Stromal cell of bone marrow (primary cell): ENCODE results near the gene PARVG.

Experiments used
- DNase-seq: peaks from one replicate; pipeline ENCODE4 v3.0.0-alpha.2; 2012; ENCODE audit warnings: low read depth

The PARVG gene

GRCh38 chr22:44195189-44195871 is 14.6 kb downstream of the PARVG start:
- no peak for DNase-seq

DNA sequence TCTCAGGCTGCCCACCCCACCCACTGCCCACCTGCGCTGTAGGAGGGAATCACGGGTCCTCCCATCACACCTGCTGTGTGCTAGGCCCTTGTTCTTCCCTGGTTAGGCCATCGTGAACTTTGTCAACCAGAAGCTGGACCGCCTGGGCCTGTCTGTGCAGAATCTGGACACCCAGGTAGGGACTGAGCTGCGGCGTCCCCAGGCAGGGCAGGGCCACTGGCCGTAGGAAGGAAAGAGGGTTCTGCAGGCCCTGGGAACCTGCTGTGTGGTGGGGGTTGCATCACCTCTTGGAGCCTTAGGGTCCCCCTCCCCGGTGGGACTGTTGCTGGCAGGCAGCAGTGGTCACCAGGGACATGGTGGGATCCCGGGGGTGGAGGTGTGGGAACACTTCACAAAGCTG is 15.5 kb downstream of the PARVG start:
- no peak for DNase-seq

GRCh38 chr22:44196731-44197131 is 16.0 kb downstream of the PARVG start:
- DNase-seq, result no peak

- no peak for DNase-seq
Observed at GRCh38 chr22:44197271-44197670, 16.5 kb downstream of the PARVG start.

- no peak for DNase-seq
Observed at GRCh38 chr22:44199164-44199563, 18.4 kb downstream of the PARVG start.

DNA sequence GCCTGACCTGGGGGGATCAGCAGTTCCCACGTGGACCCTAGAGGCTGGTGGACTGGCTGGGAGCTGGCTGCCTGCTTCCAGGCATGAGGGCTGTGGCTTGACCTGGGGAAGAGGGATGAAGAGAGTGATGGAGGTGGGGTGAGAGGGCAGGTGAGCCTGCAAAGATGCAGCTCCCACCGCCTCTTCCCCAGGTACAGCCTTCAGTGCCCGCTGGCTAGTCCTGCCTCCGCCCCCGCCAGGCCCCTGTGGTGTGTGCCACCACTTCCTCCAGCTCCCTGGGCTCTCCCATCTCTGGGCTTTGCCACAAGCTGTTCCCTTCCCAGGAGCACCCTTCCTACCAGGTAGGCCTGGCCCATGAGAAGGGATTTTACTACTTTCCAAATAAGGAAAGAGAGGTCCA is 19.1 kb downstream of the PARVG start:
- DNase-seq, result no peak

DNA sequence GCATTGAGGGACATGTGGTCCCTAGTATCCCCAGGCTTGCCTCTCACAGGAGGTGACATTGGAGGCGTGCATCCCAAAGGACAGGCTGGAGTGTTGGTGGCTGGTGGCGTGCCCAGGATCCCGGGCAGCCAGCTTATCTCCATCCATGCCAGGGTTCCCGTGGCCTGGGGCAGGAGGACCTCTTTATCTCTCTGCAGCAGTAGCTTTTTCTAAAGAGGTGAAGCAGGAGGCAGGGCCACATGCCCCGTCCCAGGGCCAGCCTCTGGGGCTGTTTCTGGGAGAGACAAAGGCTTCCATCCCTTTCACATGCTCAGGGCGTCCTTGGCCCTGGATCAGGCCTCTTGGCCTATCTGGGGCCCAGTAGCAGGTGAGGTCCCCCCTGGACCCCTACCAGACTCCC is 19.7 kb downstream of the PARVG start:
- no peak for DNase-seq

DNA sequence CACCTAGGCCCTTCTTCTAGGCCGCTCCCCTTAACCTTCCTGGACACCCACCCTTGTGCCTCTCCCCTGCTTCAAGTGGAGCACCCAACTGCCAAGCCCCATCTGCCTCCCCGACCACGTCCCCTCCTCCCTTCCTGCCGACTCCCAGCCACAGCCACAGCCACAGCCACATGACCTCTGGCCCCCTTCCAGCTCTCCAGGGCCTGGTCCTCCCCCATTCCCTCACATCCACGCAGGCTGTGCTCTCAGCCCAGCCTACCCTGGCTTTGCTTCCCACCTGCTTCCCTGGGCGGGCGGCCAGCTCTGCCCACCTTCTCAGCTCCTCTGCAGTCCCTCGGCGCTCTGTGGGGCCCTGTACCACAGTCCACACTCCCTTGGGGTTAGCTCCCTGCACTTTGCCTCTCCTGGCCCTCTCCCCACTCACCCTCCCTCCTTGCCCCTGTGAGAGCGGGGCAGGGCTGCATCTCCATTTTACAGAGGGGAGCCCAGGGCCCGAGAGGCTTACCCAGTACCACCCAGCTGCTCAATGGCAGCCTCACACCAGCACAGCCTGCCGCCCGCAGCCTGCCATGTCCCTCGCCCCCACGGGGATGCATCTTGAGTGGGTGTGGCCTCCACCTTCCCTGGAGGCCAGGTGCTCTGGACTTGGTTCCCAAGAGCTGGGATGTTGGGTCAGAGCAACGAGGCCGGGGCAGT is 20.3 kb downstream of the PARVG start:
- DNase-seq, result no peak

DNA sequence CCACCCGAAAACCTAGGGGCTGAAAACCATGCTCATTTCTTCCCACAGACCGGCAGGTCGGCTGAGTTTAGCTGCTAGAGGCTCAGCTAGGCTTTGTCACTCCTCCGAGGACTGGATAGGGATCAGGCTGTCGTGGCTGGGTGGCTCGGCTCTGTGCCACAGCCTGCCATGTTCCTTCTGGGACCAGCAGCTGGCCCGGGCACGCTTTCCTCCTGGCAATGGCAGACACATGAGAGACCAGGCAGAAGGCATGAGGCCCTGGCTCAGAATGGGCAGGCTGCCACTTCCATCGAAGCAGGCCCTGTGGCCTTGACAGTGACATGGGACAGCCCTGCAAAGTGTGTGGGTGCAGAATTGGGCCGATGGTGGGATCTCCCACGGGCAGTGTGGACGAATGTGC is 20.9 kb downstream of the PARVG start:
- DNase-seq, result no peak

DNA sequence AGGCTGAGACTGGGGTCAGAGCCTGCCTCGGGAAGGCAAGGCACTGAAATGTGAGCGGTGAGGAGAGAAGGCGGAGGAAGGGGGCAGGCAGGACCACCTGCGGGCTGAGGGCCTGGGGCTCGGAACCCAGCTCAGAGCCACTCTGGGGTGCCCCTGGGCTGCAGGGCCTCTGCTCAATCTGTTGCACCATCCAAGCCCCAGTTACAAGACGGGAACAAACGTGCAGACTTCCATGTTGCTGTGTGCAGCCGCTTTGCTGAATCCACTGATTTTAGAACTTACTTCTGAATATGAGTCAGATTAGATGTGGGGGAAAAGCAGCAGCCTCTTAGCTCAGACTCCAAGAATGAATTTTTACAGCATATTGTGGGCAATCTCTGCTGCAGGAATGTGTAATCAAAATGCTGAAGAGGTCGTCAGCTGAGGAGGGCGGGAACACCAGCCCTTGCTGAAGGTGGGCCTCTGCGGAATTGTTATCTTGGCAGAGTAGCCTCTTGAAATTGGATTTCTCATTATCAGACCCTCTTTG is 21.6 kb downstream of the PARVG start:
- peak; percentile 57 for DNase-seq

DNA sequence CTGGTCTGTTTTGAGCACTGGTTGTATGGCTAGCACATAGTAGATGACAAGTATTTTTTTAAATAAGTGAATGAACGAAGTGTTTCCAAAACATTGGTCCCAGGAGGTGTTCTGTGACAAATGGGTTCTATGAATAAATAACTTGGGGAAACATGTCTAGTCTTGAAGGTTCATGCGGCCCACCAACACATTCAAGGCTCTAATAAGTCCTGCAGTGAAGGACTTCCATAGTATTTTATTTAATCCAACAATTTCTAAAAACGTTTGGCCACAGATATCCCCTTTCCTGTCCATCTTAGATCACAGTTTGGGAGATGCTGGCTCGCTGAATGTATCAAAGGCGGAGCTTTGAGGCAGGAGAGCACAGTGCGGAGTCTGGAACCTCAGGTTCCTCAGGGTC is 22.5 kb downstream of the PARVG start:
- DNase-seq, result no peak

GRCh38 chr22:44204739-44205515 is 24.2 kb downstream of the PARVG start:
- no peak for DNase-seq

- no peak for DNase-seq
Observed at GRCh38 chr22:44205516-44206329, 25.0 kb downstream of the PARVG start.

DNA sequence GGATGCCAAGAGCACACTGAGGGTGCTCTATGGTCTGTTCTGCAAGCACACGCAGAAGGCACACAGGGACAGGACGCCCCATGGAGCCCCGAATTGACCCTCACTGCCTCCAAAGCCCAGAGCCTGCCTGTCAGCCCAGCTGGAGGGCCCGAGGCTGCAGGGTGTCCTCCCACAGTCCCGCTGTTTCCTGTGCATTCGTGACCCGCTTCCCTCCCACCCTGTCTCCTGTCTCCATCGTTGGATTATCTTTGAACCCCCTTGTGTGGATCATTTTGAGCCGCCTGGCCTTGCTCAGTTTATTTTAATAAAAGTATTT is 25.6 kb downstream of the PARVG start:
- no peak for DNase-seq

DNA sequence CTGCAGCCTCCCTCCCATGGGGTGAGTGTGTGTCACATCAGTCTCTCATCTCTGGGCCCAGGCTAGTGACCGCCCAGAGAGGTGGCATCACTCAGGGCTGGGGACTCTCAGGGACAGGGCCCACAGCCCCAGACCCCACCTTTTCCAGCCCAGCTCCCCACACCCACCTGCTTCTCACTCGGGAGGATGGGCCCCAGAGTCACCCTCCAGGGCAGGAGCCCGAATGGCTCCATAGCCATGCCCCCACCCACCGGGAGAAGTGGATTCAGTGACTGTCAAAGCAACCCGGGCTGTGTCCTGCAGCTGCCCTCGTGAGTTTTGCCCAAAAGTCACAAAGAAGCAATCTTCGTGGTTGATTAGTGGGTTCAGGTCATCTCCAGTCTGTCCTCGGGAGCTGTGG is 26.0 kb downstream of the PARVG start:
- no peak for DNase-seq

DNA sequence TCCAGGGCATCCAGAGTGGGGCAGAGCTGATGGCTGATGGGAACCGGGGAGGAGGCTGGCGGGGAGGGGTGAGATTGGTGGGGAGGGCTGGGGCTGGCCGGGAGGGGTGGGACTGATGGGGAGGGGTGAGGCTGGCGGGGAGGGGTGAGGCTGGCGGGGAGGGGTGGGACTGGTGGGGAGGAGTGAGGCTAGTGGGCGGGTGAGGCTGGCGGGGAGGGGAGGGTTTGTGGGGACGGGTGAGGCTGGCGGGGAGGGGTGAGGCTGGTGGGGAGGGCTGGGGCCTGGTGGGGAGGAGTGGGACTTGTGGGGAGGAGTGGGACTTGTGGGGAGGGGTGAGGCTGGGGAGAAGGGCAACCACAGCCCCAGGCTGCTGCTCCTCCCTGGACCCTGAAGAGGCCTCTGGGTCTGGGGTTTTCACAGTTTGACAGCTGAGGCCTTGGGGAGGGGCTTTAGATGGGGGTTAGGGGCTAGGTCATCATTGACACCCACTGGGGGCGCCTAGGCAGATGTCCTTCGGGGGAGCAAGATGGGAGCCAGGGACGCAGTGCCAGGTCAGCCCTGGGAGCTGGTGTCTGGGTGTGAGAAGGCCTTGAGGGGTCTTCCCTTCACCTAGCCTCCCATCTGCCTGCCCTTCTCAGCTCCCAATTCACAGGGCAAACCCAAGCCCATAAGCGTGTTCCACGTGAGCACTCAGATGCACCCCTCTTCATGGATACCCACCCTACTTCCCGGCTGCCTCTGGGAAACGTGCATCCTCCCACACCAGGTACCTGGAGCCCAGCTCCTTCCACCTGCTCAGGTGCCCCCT is 26.7 kb downstream of the PARVG start:
- no peak for DNase-seq

- no peak for DNase-seq
Observed at GRCh38 chr22:44207981-44208317, 27.2 kb downstream of the PARVG start.

GRCh38 chr22:44209343-44209742 is 28.6 kb downstream of the PARVG start:
- DNase-seq, result no peak

DNA sequence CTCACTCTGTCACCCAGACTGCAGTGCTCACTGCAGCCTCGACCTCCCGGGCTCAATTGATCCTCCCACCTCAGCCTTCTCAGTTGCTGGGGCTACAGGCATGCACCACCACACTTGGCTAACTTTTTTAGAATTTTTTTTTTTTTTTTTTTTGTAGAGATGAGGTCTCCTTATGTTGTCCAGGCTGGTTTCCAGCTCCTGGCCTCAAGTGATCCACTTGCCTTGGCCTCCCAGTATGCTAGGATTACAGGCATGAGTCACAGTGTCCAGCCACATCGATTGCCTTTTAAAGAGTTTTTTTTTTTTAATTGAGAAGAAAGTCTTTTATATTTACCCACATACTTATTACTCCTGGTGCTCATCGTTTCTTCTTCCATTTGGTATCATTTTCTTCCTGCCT is 30.0 kb downstream of the PARVG start:
- peak; percentile 83 for DNase-seq

DNA sequence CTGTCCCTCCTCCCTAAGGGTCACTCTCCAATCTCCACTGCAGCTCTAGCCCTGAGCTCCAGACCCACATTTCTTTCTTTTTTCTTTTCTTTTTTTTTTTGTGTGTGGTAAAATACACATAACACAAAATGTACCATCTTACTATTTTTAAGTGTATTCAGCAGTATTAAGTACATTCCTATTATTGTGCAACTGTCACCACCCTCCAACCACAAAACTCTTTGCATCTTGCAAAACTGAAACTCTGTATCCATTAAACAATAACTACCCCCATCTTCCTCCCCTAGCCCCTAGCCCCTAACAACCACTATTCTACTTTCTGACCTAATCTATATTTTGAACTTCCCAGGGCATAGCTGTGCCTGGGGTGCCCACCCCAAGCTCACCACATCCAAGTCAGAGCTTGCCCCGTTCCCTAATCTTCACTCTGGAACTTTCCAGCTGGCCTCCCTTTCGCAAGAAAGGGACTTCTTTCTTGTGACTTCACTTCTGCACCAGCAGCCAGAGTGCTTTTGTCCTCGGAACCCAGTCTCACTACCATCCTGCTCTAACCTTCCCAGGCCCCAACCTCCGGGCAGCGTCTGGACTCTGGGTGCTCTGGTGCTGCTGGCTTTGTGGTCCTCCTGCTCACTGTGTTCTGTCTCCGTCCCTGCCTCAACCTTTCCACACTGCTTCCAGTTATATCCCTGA is 30.7 kb downstream of the PARVG start:
- no peak for DNase-seq
